DMS114 treated with DMSO at 0.1 percent for 48 hours (cell line): ENCODE data around the gene CCDC102A.

ENCODE experiments used
- DNase-seq: peaks from one replicate; lab custom pipeline; 2025; ENCODE audit not compliant: unreplicated experiment; lab: John Stamatoyannopoulos, UW

CCDC102A gene

DNA sequence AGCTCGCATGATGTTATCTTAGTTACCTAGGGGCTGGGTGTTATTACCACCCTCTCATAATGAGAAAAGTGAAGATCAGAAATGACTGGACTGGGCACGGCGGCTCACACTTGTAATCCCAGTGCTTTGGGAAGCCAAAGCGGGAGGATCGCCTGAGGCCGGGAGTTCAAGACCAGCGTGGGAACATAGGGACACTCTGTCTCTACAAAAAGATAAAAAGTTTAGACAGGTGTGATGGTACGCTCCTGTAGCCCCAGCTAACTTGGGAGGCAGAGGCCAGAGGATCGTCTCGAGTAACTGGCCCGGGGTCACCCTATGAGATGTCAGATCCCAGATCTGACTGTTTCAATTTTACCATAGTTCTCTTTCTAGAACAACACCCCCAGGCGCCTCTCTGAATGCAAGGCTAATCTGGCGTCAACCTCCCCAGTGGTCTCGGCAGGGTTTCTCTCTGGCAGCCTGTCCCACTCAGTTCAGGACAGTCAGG is 1.9 kb upstream of the CCDC102A start:
- DNase-seq, result no peak

DNA sequence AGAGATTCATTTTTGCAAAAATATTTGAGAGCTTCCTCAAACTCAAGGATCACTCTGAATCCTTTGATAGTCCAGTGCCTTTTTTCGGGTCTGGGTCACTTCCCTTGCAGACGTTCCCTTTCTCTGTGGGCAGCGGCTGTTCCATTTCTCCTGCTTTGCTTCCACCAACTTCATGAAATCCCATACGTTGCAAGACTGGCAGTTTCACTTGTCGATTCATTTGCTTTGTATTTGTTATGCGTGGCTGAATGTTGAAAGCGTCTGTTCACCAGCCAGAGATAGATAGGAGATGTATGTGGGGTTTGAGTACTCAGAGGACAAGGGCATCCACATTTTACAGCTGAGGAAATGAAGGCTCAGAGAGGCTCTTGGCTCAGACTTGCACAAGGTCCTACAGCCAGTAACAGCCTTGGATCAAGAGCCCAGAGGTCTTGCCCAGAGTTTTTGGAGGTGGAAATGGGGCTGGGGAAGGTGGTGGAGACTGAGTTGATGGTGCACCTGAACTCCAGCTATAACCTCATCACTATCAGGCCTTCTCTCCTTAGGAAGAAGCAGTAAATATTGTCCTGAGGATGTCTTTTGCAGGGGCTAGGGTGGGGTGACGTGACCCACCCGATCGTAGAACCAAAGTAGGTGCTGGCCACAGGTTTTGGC is 1.3 kb upstream of the CCDC102A start:
- no peak for DNase-seq

DNA sequence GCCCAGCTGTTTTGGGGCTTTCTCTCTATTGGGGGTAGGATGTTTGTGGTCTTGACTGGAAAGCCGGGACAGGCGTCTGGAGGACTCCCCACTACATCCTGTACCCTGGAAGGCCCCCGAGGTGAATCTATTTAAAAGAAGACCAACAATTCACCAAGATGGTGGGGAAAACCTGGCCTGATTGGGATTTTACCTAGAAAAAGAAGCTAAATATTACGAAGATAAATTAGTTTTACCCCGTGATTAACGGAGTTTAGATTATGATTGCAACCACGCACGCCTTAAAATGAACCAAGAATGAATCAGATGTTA is 779 bp upstream of the CCDC102A start:
- DNase-seq, result no peak

DNA sequence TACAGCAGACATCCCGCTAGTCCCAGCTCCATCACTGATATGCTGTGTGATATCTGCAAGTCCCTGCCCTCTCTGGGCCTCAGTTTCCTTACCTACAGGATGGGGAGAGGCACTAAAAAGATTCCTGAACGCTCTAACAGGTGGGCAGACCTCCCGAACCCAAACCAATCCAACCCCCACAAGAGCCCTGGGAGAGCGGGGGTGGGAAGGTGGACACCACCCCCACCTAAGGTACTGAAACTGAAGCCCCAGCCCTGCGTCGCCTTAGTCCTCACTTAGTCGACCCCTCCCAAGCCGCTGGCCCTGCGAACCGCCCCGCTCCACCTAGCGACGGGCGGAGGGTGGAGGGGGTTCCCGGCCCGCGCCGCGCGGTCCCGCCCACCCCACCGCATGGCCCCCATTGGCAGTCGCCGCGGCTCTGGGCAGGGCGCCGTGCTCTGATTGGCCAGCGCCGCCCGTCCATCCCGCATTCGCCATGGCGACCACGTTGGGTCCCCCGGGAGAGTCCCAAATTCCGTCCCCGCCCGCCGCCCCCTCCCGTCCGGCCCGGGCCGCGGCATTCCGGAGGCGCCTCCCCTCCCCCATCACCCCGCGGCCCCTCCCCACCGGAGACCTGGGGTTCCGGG is 578 bp downstream of the CCDC102A start:
- peak; percentile 86 for DNase-seq

DNA sequence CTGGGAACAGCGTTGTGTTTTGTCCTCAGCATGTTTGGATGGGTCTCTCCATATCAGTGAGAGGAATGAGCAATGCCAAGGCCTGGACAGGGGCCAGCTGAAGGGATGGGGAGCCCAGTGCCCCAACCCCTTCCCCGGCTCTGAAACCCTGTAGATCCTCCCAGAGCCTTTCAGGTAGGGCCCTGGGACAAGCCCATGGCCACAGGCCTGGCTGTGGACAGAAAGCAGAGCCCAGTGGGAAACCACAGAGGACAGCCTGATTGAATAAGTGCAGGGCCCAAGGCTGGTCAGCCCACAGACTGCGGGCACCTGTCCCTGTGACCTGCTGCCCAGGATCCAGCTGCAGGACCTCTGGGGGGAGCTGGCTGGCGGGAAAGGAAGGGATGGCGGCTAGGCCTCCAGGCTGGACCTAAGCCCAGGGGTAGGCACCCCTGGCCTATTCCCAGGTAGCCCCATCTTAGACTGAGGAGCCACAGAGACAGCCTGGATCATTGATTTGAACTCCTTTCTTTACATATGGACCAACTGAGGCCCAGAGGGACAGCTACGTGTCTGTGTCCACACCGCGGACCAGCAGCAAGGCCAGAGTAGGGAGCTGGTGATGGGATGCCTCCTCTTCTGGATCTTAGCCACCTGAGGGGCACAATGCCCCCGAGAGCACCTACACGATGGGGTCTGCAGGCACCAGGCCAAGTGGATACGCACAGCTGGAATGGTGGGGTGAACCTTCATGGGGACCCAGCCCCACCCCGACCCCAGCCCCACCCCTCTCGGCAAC is 1.3 kb downstream of the CCDC102A start:
- DNase-seq, result no peak

DNA sequence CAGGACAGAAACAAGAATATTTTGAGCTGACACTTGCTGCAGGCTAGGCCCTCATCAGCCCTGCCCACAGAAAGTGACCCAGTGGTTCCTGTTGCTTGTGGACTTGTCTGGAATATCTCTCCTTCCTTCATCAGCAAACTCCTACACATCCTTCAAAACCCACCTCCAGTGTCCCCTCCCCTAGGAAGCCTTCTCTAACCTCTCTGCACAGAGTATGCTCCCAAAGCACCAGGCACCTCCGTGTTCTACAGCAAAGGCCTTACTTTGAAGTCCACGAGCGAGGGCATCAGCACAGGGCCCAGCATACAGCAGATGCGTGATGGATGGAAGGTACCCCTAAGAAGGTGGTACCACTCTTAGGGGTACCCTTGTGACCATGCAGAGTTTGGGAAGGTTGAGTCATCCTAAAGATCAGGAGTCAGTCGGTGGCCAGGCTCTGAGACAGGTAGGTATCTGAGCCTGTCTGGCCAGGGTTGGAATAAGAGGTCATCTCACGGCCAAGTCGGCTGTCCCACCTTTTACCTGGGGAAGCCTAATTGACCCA is 2.0 kb downstream of the CCDC102A start:
- DNase-seq, result no peak

DNA sequence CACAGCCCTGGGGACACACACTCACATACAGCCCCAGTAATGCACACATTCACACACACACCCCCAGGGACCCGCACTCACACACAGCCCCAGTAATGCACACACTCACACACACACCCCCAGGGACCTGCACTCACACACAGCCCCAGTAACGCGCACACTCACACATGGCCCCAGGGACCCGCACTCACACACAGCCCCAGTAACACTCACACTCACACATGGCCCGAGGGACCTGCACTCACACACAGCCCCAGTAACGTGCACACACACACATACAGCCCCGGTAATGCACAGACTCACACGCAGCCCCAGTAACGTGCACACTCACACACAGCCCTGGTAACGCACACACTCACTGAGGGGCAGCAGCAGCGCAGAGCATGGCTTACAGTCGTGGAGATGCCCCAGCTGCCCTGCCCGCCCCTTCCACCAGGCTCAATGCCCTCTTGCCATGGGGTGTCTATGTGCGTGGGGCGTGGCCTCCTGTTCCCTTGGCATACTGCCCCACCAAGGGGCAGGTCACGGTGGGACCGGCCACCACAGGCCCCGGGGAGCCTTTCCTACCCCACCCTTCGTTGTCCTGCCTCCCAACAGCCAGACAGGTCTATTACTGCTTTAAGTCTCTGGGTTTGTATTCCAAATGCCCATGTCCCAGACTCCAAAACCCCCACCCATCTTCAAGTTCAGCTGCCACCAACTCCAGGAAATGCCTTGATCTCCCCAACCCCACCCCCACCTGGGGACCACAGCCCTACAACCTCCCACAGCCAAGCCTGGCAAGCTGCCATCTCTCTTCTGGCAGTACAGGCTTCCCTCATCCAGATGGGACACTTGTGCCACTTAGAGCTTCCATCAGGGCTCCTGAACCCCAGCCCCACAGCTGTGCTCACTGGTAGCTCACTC is 2.7 kb downstream of the CCDC102A start:
- no peak for DNase-seq

DNA sequence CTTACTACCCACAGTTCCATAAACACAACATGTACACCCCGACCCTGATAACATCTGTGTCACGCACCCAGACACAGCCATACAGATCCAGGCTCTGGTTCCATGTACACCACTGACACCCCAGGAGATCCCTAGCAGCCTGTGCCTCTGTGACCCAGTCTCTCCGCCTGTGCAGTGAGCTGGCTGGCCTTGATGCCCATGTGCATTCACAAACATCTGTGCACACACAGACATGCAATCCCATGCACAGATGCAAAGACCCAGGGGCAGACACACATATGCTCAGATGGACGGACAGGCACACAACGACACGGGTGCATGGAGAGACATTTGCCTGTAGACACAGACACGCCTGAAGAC is 4.1 kb downstream of the CCDC102A start:
- no peak for DNase-seq

DNA sequence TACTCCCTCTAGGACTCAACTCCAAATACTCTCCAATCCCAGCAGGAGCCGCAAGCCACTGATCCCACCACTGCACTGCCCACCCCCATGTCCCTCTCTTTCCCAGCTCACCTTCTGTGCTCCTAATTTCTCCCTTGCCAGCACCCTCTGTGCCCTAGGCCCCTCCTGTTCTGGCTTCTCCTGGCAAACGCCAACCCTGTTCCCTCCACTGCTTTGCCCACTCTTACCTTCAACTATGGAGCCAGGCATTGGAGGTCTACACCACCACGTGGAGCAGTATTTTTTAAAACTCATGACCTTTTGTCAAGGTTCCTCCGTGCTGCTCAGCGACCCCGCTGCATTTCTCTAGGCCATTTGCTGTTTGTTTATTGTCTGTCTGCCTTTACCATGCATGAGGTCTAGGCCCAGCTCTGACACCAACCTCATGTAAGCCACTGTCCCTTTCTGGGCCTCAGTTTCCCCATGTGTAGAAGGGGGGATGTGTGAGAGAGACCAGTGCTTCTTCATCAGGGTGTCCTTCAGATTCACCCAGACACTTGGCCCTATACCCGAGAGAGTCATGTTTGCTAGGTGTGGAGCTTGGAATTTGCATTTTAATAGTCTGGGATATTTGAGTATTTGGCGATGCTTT is 4.6 kb downstream of the CCDC102A start:
- no peak for DNase-seq

DNA sequence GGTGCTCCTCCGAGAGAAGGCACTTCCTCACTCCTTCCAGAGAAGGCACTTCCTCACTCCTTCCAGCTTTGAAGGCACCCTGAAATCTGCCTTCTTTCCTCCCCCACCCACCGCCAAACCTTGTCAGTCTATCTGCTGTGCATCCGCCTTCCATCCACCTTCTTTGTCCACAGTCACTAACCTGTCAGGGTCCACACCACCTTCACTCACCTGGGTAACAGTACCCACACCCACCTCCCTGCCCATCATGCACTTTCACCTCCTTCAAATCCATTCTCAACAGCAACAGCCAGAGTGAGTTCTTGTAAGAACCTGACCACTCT is 5.2 kb downstream of the CCDC102A start:
- DNase-seq, result no peak

DNA sequence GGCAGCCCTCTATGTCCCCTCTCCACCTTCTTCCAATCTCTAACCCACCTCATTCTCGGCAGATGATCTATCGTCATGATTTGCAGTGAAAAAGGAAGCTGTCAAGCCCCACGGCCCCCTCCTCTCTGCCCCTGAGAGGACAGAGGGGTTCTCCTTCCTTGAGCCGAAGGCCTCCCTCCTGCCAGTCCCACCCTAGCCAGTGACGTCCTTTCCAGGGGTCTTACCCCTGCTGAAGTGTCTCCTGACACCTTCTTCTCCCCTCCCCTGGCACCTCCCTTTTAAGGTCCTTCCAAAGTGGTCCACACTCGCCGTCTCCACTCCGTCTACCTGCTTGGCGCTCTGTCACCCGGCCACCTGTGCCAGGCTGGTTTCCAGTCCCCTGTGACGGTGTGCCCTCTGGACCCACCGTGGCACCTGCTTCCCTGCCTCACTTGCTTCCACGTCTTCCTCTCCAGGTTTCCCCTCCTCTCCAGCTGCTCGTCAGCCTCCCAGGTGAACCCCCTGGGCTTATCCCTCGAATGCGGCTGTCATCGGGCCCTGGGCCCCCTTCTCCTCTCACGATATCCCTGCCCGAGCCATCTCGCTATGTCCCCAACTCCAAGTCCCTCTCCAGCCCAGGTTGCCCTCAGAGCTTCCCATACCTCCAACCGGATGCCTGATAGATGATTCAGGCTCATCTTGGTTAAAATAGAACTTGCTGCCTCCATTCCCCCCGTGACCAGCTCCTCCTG is 5.7 kb downstream of the CCDC102A start:
- DNase-seq, result no peak

DNA sequence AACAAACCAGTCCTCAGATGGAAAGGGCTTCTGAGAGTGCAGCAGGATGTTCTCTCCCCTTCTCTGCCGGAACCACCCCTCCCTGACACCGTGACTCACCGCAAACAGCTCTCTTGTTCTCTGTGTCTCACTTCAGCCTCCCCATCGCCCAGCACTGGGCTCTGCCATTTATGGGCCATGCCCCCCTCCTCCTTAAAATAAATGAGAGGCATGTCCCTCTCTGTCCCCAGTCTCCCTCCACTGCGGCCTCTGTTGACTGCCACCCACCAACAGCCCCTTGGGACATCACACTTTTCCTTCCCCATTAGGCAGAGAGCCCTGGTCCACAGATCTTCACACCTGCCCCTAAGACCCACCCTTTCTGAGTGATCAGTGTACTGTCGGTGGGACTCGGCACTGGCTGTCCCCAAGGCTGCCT is 6.3 kb downstream of the CCDC102A start:
- DNase-seq, result no peak

DNA sequence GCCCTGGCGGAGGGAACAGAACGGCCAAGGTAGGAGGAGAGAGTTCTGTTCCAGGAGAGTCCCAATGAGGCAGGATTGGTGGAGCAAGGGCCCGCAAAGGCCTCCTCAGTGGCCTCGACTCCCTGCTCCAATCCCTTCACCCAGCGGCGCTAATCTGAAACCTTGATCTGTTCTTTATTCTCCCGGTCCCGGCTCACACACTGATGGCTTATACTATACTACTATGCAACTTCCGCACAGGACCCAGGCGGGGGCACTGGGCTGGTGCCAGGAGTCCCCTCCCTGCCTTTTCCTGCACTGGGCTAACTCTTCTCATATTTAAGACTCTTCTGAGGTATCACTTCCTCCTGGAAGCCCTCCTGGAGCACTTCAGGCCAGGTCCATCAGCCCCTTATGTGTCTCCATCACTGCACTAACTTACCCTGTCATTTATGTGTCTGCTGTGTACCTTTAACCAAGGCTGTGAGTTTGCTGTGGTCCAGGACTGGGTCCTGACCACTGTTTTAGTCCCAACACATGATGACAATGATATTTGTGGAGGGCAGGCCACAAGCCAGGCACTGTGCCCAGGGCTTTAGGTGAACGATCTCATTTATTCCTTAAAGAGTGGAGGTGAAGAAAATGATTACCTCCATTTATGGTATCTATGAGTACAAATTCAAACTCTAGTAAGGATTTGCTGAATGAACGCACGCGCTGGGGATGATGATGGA is 6.8 kb downstream of the CCDC102A start:
- DNase-seq, result no peak

DNA sequence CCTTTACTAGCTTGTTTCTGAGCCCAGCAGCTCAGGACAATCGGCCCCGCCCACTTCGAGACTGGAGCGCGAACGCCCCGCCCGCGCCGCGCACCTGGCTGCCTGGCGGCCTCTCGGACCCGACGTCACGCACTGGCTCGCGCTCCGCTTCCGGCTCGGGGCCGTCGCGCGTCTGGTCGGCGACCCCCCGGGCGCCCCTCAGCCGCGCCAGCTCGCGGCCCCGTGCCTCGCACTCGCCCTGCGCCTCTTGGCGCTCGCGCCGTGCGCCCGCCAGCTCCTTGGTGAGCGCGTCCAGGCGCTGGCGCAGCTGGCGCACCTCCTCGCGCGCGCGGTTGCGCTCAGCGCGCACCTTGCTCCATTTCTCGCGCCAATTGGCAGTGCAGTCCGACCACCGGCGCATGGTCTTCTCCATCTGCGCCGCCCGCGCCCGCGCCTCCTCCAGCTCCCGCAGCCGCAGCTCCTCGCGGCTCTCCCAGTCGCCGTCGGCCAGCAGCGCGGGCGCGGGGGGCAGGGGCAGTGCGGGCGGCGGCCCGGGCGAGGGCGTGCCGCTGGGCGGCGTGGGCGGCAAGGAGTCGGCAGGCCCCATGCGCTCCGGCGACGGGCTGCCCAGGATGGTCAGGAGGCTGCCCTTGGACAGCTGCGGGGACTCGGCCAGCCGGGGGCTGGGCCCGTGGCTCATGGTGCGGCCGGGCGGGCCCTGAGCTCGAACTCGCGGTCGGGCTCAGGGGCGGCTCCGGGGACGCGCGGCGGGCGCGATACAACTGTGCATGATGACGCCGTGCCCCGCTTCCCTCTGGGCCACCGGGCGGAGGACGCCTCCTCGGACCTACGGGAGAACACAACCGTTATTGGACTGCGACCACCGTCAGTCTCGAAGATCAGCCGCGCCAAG is 7.6 kb downstream of the CCDC102A start:
- DNase-seq, result no peak

DNA sequence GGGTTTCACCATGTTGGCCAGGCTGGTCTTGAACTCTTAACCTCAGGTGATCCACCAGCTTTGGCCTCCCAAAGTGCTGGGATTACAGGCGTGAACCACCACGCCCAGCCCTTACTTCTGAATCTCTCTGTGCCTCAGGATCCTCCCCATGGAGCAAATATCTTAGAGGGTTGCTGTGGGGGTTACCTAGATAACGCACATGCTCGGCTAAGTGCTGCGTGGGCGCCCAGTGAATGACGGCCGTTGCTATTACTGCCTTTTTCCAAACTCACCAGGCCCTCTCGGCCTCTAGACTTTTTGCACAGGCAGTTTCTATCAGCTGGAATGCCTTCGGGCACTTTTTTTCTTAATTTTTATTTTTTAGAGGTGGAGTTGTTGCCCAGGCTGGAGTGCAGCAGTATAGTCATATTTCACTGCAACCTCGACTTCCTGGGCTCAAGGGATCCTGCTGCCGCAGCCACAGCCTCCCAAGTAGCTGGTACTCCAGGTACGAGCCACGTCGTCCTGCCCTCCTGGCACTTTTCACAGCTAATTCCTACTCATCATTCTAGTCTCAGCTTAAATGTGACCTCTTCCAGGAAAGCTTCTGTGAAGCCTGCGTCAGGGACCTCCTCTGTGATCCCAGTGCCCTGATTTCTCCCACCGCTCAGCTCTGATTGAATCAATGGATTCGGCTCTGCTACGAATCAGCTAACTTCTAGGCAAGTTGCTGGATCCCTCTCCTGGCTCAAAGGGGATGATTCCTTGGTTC is 8.6 kb downstream of the CCDC102A start:
- no peak for DNase-seq

DNA sequence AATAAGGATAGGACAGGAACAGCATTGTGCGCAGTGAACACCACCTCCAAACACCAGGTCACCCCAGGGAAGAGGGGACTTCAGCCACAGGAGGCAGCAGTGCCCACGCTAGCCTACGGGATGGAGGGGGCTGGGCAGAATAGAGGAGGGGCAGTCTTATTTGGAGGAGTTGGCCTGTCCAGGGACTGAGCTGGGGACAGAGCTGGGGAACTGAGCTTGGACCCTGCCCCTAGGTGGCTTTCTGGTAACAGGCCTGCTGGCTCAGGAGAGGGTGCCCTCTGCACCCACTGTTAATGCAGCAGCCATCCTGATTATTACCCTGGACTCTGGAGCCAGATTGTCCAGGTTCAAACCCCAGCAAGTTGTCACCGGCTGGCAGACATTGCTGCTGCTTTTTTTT is 9.3 kb downstream of the CCDC102A start:
- DNase-seq, result no peak

DNA sequence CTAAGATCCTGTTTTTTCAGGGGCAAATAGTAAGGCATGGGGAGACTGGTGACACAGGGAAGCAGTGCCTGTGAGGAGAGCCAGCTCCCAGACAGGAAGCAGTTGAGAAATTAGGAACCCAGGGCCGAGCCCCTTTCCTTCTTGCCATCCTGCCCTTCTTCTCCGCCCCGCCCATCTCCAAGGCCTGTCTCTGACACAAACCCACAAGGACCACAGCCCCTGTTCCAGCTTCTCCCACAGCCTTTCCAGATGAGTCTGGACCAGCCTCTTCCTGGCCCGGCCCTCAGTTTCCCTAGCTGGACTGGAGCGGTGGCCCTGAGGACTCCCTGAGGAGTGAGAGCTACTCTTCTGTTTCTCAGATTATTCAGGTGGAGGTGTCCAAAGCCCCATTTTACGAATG is 9.9 kb downstream of the CCDC102A start:
- DNase-seq, result no peak

DNA sequence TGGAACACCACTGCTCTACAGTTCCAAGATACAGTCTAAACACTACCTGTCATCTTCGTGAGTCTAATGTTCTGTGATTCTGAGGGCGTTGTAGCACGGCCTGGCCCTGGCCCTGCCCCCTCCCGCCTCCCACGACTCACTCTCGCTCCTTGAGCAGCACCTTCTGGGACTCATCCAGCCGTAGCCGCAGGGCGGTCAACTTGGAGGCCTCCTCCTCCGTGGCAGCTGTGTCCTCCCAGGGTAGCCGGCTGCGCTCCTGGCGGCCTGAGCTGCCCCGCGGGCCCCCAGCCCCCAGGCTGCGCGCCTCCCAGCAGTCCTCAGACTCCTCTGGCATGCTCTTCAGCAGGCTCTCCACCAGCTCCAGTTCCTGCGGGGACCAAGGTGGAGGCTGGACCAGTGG is 10.6 kb downstream of the CCDC102A start:
- no peak for DNase-seq
